HS-27A (cell line): Measurements from ENCODE around the gene ESPL1.

Experiments
- DNase-seq: peaks from one replicate; pipeline ENCODE4 v3.0.0-alpha.2; 2012; ENCODE audit warnings: low read depth, missing footprints

The ESPL1 gene

GRCh38 chr12:53231671-53231920 is 36.5 kb upstream of the ESPL1 start:
- no peak for DNase-seq

GRCh38 chr12:53231921-53232645 is 36.0 kb upstream of the ESPL1 start, which contains the start of gene RARG:
Gene RARG, minus strand, starts transcription at chr12:53232209. Its CDS starts 4,664 bp downstream, at chr12:53227545.
- no peak for DNase-seq

DNA sequence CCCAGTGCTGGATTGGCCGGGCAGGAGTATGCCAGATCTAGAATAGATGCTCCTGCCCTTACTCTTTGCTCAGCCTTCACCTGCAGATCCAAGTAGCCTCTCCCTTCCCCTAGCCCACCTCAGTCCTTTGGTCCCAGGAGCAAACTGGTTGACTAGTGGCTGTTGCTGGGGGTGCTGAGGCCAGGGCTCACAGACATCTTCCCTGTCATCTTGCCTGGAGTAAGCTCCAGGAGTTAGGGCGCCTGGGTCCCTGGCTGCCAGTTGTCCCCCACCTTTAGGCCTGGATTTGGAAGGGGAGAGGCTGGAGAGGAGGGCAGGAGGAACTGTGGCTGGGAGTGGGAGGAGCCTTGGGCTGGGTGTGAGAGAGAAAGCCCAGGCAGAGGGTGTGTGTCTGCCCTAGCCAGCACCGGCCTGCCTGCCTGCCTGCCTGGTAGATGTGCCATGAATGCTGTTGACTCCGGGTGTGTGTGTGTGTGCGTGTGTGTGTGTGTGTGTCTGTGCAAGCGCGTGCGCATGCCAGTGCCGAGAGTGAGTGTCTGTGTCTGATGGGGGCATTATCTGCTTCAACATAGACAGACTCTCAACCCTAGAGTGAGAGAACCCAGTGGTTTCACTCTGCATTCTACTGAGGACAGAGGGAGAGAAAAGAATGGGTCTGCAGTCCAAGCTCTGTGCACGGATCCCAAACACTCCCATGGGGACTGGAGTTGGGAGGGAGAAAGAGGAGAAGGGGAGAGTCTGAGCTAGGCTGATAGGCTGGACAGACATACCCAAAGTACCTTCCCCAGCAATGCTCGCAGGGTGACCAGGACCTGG is 35.2 kb upstream of the ESPL1 start:
- DNase-seq: no peak

GRCh38 chr12:53233671-53234121 is 34.4 kb upstream of the ESPL1 start:
- no peak for DNase-seq

DNA sequence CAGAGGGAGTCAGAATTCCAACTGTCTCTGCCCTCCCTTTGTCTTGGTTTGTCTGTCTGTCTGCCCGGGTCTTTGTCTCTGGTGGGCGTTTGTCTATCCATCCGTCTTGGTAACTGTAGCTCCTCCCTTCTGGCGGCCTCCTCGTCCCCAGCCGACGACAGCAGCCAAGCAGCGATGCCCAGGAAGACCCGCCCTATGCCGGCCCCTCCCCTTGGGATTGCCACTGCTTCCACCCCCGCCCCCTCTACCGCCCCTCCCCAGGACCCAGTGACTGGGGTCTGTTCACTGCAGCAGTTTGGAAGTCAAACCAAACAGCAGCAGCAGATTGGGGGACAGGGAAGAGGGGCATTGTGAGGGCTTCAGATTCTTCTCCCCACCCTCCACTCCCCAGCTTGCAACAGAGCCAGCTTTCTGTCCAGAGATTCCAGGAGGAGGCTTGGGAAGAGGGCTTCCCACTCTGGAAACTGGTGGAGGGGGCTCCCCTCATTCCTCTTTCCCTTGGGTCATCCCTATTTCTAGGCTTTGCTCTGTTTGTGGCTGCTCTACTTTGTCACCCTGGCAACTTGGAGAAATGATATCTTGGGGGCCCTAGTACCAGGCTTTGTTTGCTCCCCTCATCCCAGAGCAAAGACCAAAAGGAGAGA is 33.7 kb upstream of the ESPL1 start:
- no peak for DNase-seq

- no peak for DNase-seq
Measured at GRCh38 chr12:53235164-53235563, 32.9 kb upstream of the ESPL1 start.

DNA sequence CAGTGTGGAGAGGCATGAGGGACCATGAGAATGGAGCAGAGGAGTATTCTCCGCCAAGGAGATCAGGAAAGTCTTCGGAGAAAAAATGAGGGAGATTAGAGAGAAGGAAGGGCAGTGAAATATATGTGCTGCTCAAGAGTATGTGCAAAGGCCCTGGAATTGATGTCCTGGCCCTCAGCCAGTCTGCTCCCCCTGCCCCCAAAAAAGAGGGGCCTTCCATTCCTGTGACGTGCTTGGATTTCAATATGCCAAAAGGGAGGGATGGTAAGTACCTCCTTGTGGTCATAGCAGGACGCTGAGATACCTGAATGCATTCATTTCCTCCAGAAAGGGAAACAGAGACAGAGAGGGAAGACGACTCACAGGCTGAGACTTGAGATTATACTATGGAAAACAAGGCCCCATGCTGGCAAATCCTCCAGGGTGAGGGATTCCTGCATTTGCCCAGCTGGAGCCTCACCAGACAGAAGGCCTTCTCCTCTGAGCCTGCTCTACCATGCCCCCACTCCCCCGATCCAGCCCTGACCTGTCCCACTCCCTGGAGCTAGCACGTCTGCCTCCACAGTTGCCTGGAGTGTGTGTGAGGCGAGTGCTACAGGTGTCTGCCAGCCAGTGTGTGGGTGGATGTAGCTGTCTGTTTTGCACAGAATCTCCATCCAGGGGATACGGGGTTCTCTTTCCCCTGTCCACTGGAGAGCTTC is 32.2 kb upstream of the ESPL1 start:
- no peak for DNase-seq

GRCh38 chr12:53236443-53237111 is 31.5 kb upstream of the ESPL1 start:
- DNase-seq: no peak

- DNase-seq: no peak
Measured at GRCh38 chr12:53239643-53240258, 28.3 kb upstream of the ESPL1 start.

GRCh38 chr12:53241623-53242412 is 26.3 kb upstream of the ESPL1 start:
- no peak for DNase-seq

DNA sequence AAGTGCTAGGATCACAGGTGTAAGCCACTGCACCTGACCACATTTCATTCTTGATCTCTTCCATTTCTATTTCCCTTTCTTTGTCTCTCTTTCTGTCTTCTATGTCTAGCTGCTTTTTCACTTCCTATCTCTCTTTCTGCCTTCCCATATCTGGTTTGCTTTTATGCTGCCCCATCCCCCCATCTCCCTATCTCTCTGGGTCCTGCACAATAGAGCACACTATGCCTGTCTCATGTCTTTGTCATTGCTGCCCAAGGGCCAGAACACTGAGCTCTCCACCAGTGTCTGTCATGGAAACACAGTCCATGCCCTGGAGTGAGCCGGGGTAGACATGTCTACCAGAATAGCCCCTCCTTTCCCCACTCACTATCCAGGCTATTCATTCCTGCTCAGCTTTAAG is 23.8 kb upstream of the ESPL1 start:
- no peak for DNase-seq

DNA sequence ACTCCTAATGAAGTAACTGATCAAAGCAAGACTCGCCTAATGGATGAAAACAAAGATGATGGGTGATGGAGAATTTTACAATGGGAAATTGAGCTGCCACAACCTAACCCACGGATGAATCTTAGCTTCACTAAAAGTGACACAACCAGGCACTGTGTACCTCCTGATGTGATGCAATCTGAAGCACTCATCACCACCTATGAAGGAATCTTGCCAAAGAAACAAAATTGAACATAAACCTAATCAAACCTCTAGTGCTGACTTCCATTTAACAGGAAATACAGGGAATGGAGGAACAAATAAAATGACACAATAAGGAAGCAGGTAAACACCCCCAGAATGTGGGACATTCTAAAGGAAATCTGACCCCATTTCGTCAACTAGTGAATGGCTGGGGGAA is 22.8 kb upstream of the ESPL1 start:
- no peak for DNase-seq

- no peak for DNase-seq
Measured at GRCh38 chr12:53251477-53252348, 16.4 kb upstream of the ESPL1 start.

DNA sequence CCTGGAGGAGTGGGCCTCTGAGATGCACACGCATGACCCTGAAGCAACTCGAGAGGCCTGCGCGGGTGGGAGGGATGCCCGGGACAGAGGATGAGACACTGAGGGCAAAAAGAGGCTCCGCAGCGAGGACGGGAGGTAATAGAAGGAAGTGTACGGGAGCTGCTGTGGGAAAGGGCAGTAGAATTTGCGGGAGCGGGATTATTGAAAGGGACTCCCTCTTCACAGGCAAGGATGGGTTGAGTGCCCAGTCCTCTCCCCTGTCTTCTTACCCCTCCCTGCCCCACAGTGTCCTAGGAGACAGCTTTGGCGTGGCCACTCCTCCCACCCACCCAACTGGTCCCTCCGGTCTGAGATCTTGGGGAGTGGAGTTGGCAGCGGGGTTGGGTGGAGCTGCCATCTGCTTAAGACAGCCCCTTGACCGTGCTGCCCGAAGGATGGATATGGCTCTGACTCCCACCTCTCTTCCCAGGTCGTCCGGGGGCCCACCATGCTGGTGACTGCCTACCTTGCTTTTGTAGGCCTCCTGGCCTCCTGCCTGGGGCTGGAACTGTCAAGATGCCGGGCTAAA is 15.7 kb upstream of the ESPL1 start:
- DNase-seq: no peak

DNA sequence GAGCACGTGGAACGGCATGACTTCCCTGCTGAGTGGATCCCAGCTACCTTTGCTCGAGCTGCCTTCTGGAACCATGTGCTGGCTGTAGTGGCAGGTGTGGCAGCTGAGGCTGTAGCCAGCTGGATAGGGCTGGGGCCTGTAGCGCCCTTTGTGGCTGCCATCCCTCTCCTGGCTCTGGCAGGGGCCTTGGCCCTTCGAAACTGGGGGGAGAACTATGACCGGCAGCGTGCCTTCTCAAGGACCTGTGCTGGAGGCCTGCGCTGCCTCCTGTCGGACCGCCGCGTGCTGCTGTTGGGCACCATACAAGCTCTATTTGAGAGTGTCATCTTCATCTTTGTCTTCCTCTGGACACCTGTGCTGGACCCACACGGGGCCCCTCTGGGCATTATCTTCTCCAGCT is 14.8 kb upstream of the ESPL1 start:
- no peak for DNase-seq

DNA sequence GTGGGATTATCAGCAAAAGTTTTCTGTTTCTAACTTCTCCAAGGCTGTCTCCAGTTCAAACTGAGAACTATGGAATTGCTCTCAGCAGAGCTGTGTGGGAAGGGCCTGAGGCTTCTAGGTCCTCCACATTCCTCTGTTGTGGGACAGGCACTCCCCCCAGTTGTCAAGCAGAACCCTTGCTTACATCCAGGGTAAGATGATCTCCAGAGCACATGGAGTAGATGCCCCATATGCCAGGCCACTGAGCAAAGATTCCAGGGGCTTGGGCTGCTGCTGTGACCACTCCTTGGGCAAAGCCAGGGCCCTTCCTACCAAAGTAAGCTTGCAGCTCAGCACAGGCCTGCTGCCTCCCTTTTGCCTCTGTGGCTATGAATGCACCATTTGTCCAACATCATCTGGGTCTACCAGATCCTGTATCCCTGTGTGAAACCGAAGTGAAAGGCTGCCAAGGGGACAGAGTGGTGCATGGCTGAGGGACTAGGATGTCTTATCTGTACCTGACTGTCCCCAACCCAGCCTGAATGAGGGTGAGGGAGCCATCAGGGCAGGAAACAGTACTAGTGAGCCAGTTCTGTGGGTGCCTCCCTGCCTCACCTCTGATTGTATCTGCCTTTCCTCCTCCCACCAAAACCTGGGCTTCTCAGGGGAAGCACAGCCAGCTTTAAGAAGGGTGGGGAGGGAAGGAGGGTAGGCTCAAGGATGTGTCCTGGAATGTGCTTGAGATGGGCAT is 13.1 kb upstream of the ESPL1 start:
- DNase-seq: no peak

- DNase-seq: no peak
Measured at GRCh38 chr12:53255996-53256395, 12.1 kb upstream of the ESPL1 start.
